ENCODE data around the gene GRIK1.

The GRIK1 gene

DNA sequence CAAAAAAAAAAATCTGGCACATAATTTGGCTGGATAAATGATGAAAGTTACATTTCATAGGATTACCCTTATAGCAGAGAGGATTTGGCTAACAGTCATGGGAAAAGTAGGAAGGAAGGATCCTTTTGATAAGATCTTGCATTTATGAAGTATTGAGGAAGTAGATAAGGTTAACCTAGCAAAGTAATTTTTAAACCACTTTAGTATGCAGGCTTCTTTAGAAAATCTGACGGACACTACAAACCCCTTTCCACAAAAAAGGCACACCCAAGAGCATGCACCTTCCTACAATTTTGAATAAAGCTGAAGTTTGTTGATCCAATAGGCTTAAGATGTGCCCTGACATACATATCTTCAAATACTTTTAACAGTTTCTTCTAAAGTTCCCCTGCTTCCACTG, 275.2 kb downstream of the GRIK1 start:
- DNase-seq: no peak

DNA sequence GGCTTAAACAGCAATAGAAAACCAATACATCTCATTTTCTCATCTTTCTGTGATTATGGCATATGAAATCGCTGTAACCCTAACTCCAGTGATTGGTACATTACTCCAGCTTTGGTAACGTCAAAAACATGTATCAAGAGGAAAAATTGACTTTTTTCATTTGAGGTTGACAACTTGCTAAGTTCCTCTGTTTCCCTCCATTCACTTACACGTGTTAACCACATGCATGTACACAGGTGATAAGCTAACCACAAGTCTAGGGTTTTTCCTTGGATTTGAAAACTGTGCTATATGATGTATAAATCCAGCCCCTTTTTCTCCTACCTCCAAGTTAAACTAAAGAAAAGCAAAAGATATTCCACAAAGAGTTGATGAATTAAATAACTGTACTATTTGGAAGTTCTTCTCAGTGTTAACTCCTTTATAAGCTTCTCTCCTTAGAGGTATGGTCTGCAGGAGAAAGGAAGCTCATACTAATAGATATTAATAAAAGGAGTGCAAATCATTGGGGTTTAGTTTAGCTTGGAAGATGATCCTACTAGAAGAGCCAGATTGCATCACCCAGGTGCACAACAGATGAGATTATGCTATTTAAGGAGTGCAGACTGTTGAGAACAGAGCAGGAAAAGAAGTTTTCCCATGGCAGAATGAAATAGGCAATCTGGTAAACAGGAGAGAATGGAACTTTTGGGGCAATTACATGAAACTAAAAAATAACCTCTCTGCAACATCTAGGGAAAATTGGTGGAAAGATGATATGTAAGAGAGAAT, 277.9 kb downstream of the GRIK1 start:
- no peak for DNase-seq

DNA sequence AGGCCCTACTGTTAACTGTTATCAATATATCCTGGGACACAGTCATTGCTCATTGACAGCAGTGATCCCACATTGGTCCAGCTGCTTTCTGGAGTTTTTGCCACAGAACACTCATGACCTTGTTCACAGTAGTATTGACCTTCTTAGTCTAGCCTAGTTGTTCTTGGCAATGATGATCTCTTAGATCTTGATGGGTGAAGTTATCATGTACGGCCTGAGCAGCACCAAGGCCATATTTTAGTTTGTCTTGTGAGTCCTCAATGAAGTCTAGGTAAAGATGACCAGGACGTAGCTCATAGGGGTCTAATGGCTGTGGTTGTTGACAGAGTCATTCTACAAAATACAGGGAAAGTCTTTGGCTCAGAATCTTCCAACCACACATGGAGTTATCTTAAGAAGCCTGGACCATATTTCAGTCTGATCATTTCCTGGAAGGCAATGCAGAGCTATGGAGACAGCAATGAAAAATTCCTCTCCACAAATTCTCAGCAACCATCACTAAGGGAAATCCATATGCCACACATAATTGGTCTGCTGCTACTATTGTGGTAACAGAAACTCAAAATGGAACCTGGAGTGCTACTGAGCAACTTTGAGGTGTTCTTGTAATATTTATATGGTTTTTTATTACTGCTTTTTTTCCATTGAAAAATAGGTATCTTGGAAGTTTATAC, 279.6 kb downstream of the GRIK1 start:
- no peak for DNase-seq

DNA sequence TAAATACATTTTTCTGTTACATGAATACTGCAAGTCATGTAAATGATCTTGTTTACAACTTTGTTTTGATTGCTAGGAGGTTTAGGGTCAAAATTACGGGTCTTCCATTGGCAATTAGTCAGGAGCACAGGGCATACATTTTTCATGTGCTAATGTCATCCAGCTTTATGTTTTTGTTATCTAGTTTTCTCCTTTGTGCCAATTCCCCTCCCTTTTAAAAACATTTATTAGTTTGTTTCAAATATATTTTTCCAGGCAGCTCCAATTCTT, 280.9 kb downstream of the GRIK1 start:
- DNase-seq: no peak

- DNase-seq: no peak
Observed at GRCh38 chr21:29658177-29658933, 281.4 kb downstream of the GRIK1 start.

- no peak for DNase-seq
Observed at GRCh38 chr21:29657240-29657989, 282.4 kb downstream of the GRIK1 start.

- peak; percentile 97 for DNase-seq
Observed at GRCh38 chr21:29656504-29657239, 283.1 kb downstream of the GRIK1 start.

DNA sequence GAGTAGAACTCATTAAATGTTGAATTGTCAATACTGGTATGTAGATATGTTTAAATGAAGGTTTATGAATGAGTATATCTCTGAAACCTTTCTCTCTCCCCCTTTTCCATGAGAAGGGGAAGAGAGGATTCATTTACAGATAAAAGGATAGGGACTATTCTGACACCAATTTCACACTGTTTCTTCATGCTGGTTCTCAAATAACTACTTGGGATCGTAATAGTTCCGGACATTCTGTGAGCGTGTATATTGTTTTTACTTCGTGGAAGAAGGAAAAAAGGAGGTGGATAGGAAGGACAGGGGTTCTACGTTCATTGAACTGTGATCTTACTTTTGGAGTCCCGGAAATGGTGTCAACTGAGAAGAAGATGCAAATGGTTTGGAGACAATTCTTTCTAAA, 284.2 kb downstream of the GRIK1 start:
- DNase-seq: no peak

DNA sequence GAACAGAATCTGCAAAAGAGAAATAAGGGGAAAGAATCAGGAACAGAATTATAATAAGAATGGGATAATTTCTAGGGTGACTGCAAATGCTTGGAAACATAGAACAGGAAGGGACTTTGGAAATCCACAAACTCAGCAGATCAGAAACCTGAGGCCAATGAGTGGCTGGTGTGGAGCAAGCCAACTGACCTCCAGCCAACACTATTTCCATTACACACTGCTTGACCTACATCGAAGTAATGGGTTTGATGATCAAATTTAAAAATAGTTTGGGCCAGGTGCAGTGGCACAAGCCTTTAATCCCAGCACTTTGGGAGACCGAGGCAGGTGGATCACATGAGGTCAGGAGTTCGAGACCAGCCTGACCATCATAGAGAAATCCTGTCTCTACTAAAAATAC, 284.9 kb downstream of the GRIK1 start:
- DNase-seq: no peak

DNA sequence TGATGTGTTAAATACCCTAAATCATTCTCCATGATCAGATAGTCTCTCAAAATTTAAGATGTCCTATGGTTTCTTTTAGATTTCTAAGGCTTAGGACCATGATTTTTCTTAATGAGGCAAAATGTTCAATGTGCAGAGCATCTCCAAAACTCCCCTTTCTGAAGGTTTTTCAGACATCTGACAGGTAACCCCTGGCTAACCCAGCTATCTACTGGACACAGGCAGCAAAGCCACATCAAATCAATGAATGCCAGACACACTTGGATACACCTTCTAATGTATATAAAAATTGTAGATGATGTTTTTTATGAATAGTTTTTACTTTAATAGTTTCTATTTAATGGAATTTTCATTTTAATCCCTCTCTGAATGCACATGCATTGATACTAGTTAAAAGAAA, 285.6 kb downstream of the GRIK1 start:
- no peak for DNase-seq

- DNase-seq: no peak
Observed at GRCh38 chr21:29650523-29651022, 289.2 kb downstream of the GRIK1 start.

- no peak for DNase-seq
Observed at GRCh38 chr21:29649406-29649814, 290.4 kb downstream of the GRIK1 start.

- DNase-seq: no peak
Observed at GRCh38 chr21:29648710-29649240, 291.0 kb downstream of the GRIK1 start.

DNA sequence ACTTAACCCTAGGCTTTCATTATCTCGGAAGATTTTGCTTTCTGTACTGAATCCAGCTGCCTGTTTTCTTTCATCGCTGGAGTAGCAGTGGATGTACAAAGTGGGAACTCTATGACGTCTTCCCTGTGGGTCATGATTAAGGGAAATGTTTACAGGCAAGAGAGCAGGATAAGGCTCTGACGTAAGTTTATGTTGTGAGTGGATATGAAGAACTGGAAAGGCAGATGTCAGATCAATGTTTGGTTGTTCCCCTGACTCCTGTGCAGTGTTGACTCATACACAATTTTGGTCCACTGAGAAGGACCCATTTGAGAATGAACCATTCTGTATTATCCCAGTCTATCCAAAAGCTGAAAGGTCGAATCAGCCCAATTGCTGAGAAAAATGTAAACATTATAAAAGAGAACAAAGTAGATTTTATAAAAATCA, 292.4 kb downstream of the GRIK1 start:
- DNase-seq: peak; percentile 6

DNA sequence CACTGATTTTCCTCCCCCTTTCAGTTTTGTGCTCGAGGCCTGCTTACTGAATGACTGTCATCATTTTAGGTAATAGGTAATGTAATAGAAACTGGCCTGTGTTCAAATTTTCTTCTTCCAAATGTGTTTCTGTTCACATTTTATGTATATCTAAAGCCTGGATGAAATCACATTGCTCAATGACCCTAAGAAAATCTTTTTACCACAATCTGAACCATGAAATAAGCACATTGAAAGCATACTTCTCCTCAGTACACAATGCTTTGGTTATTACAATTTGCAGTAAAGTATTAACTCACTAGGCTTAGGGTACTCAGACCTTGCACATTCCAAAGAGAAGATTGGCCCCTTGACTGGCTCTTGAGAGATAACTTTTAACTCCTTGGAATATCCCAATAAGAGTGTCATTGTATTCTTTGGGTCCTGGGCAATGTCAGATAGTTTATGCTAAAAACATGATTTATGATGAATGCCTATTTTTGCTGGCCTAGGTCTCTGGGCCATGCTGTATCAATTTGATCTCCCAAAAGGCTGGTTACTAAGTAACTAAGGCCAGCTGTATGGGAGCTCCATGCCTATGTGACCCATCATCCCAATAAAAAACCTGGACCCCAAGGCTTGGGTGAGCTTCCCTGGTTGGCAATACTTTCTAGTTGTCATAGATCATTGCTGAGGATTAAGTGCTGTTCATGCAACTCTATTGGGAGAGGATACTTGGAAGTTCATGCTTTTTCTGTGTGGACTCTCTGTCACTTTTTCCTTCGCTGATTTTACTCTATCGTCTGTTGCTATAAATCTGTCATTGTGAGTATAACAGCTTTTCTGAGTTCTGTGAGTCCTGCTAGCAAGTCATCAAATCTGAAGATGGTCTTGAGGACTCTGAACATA, 293.9 kb downstream of the GRIK1 start:
- no peak for DNase-seq

- no peak for DNase-seq
Observed at GRCh38 chr21:29643289-29643688, 296.5 kb downstream of the GRIK1 start.

GRCh38 chr21:29642551-29643245, 297.1 kb downstream of the GRIK1 start:
- DNase-seq: no peak

- no peak for DNase-seq
Observed at GRCh38 chr21:29641635-29642550, 297.9 kb downstream of the GRIK1 start.
